Thoracic aorta (tissue), 2 donors: ENCODE results near the gene GUCY1A2. TPM values are rescaled to one million over a fixed set of nuclear protein-coding genes. Genes with fewer than 3 reads are reported as not detected.

Experiments
- ATAC-seq: fragments of 150-250 bp; one replicate; pipeline ENCODE4 v1.8.0; 2017; ENCODE audit warnings: low read depth; ENCODE audit not compliant: insufficient number of reproducible peaks, low FRiP score
- DNase-seq: peaks from one replicate; pipeline ENCODE4 v3.0.0-alpha.2; 2020; ENCODE audit warnings: low spot score
- H3K27ac ChIP-seq, 2 donors: fragments of 200-600 bp; sonication (generic); 1 replicate in 1 of 2; 2 replicates in 1 of 2; pipeline ENCODE4 v1.5.1; 2016; ENCODE audit warnings: mild to moderate bottlenecking in 2 of 2, moderate library complexity in 2 of 2
- H3K27me3 ChIP-seq: fragments of 200-600 bp; sonication (generic); replicated peaks from 2 replicates; pipeline ENCODE4 v1.6.0; 2016; ENCODE audit warnings: mild to moderate bottlenecking; ENCODE audit not compliant: insufficient read depth
- H3K36me3 ChIP-seq: fragments of 200-600 bp; sonication (generic); one replicate; pipeline ENCODE4 v1.5.1; 2016
- H3K4me1 ChIP-seq, 2 donors: fragments of 200-600 bp; sonication (generic); 1 replicate in 1 of 2; 2 replicates in 1 of 2; pipeline versions ENCODE4 v1.5.1 to v1.6.0; 2016; ENCODE audit warnings: low read depth in 2 of 2, mild to moderate bottlenecking in 1 of 2; ENCODE audit not compliant: control insufficient read depth in 1 of 2
- H3K4me3 ChIP-seq: fragments of 200-600 bp; sonication (generic); 2 replicates; pipeline ENCODE4 v1.5.1; 2016; ENCODE audit warnings: mild to moderate bottlenecking
- H3K9me3 ChIP-seq: fragments of 200-600 bp; sonication (generic); 2 replicates; pipeline ENCODE4 v1.5.1; 2016
- total RNA-seq, 2 donors: library from RNA; depleted of rRNA; stranded (reverse); fragments of >200 nt; gene quantifications; one replicate each; pipeline versions ENCODE4 v1.1.0 to v1.2.3, GENCODE V29; 2016
- TF ChIP-seq, protein P1 (sequence below): fragments of 200-600 bp; sonication (generic); IDR thresholded peaks from one replicate; pipeline ENCODE4 v1.5.1; 2019; ENCODE audit warnings: antibody characterized with exemption

GUCY1A2 gene
- total RNA-seq, 2 donors from 2014 or later = 5.3 to 9.4 TPM

DNA sequence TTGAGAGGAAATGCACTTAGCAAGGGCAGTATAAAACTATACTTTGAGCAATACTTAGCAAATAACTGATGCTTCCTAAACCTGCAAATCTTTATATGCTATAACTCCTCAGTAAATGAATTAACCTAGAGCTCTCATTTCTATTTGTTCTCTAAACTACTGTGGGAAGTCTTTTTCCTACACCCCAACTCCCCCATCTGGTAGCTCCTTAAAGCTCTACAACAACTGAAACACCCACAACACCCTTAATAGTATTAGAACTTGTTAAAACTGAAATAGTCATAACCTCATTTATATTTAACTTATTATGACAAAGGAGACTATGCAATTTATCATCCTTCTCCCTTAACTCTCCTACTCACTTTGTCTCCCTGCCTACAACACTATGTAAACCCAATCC, 43.4 kb downstream of the GUCY1A2 start:
- no peak for DNase-seq
- no peak for ATAC-seq
- TF ChIP-seq, protein P1, sequence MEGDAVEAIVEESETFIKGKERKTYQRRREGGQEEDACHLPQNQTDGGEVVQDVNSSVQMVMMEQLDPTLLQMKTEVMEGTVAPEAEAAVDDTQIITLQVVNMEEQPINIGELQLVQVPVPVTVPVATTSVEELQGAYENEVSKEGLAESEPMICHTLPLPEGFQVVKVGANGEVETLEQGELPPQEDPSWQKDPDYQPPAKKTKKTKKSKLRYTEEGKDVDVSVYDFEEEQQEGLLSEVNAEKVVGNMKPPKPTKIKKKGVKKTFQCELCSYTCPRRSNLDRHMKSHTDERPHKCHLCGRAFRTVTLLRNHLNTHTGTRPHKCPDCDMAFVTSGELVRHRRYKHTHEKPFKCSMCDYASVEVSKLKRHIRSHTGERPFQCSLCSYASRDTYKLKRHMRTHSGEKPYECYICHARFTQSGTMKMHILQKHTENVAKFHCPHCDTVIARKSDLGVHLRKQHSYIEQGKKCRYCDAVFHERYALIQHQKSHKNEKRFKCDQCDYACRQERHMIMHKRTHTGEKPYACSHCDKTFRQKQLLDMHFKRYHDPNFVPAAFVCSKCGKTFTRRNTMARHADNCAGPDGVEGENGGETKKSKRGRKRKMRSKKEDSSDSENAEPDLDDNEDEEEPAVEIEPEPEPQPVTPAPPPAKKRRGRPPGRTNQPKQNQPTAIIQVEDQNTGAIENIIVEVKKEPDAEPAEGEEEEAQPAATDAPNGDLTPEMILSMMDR = no peak
- Histone ChIP-seq H3K27me3 (no peaks in the 10 kb centered on the region), H3K4me3 (no peak overlapping the region), H3K27ac (no peak overlapping the region), H3K4me1 (peaks cover 0 to 4% of the 10 kb centered on the region in 2 donors), H3K36me3 (no peaks in the 10 kb centered on the region), H3K9me3 (no peaks in the 10 kb centered on the region)

DNA sequence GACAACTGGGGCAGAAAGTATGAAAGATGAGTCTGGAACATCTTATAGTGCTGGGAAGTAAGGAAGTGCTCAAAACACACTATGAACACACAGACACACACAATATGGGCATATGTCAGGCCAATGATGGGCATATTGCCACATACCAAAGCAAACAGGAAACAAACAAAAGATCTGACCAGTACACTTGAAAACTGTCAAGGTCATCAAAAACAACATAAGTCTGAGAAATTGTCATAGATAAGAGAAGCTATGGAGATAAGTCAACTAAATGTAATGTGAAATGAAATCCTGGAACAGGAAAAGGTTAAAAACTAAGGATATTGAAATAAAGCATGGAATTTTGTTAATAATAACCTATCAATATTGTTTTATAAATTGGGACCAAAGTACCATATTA, 46.4 kb downstream of the GUCY1A2 start:
- TF ChIP-seq, protein P1 = no peak
- Histone ChIP-seq H3K27me3 (no peaks in the 10 kb centered on the region), H3K4me3 (no peak overlapping the region), H3K27ac (no peak overlapping the region), H3K4me1 (peaks cover 0 to 4% of the 10 kb centered on the region in 2 donors), H3K36me3 (no peaks in the 10 kb centered on the region), H3K9me3 (no peaks in the 10 kb centered on the region)
- ATAC-seq = no peak
- no peak for DNase-seq

DNA sequence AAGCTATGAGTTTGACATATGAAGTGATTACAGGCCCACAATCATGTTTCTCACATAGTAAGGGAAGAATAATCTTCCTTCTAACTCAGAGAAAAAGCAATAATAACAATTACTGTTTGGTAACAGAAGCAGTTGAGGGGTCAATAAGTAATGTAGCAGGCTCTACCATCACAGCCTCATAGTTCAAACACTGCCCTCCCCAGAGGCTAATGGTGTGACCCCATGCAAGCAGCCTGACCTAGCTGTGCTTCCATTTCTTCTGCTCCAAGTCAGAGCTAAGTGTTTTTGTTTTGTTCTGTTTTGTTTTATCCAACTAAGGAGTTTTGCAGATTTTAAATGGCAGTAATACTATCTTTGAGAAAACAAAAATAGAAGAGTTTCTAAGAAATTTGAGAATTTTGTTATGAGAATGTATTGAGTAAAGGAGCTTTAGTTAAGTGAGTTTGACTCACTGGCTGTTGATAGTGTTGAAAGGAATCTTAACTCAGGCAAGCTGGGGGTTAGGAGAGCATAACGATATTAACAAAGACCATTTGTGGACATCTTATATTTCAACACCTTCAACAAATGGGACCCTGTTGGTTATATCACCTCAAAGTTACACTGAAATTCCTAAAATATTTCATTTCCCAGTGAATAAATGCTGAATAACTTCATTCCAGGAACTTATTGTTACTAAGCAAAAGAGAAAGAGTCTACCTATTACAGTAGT, 48.5 kb downstream of the GUCY1A2 start:
- no peak for DNase-seq
- ATAC-seq = no peak
- Histone ChIP-seq H3K27ac (no peak overlapping the region), H3K27me3 (no peaks in the 10 kb centered on the region), H3K9me3 (no peaks in the 10 kb centered on the region), H3K4me1 (no peaks in the 10 kb centered on the region), H3K4me3 (no peak overlapping the region), H3K36me3 (no peaks in the 10 kb centered on the region)
- TF ChIP-seq, protein P1 = no peak

DNA sequence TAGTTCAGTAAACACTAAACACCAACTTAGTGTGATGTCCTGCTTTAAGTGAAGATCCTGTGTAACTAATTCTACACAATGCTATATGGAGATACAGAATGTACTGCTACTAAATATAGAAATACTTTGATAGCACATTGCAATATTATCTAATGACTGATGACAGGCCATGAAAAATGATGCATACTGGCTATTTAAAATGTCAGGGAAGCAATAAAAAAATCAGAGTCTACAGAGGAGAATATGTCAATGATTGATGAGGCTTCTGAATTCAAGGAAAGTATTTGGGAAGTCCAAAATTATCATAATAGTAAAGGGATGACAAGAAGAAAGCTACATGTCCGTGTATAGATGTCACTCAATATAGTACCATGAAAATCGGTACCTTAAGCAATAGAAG, 55.3 kb downstream of the GUCY1A2 start:
- Histone ChIP-seq H3K27me3 (no peaks in the 10 kb centered on the region), H3K27ac (no peak overlapping the region), H3K4me1 (no peaks in the 10 kb centered on the region), H3K4me3 (no peak overlapping the region), H3K9me3 (no peaks in the 10 kb centered on the region), H3K36me3 (no peaks in the 10 kb centered on the region)
- ATAC-seq (no peak), DNase-seq (no peak)
- TF ChIP-seq, protein P1 = no peak

DNA sequence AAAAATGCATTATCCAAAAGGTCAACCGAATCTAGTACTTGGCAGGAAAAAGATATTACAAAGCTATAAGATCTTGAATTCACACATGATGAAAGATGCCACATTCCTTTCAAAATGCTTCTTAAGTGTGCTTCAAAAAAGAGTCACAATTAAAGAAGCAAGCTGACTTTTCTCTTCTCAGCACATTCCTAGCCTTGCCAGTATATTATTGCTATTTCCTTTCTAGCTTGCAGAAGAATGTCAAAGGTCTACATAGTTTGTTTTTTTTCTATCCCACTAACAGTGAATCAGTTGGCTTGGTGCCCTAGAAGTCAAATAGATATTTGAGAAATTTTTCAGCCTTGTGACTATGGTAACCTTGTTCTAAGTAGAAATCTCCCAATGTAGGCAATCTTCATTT, 56.8 kb downstream of the GUCY1A2 start:
- TF ChIP-seq, protein P1 = no peak
- Histone ChIP-seq H3K27me3 (no peaks in the 10 kb centered on the region), H3K27ac (no peak overlapping the region), H3K4me1 (no peaks in the 10 kb centered on the region), H3K9me3 (no peaks in the 10 kb centered on the region), H3K4me3 (no peak overlapping the region), H3K36me3 (no peaks in the 10 kb centered on the region)
- DNase-seq (no peak), ATAC-seq (no peak)
